ENCODE results near the gene RGS3.

RGS3 gene

DNA sequence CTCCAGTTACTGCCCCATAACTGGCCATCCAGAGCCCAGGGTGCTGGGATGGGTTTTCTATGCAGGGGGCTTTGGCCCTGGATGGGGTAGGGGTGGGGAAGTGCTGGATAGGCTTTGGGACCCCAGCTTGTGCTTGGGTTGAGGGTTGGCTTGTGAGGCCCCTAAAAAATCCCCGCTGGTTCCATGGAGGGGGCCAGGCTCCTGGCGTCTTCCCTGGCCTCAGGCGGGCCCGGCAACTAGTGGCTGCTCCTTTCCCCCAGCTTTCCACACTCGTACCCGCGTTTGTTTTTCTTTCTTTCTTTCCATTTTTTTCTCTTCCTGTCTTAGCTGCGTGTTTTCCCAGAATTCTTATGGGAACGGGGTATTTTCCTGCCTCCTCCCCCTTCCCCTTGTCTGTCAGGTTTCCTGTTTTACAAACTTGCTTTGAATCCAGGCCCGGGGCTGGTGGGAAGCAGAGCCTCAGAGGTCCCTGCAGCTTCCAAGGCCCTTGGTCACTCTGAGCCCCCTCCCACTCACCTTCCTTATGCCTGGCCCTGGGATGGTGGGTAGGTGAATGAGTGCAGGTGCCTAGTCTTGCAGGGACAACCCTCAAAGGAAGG is 40.2 kb downstream of the RGS3 start:
- DNase-seq (ENCODE audit: extremely low read depth, low read depth) = no peak
- TF ChIP-seq, protein P1, sequence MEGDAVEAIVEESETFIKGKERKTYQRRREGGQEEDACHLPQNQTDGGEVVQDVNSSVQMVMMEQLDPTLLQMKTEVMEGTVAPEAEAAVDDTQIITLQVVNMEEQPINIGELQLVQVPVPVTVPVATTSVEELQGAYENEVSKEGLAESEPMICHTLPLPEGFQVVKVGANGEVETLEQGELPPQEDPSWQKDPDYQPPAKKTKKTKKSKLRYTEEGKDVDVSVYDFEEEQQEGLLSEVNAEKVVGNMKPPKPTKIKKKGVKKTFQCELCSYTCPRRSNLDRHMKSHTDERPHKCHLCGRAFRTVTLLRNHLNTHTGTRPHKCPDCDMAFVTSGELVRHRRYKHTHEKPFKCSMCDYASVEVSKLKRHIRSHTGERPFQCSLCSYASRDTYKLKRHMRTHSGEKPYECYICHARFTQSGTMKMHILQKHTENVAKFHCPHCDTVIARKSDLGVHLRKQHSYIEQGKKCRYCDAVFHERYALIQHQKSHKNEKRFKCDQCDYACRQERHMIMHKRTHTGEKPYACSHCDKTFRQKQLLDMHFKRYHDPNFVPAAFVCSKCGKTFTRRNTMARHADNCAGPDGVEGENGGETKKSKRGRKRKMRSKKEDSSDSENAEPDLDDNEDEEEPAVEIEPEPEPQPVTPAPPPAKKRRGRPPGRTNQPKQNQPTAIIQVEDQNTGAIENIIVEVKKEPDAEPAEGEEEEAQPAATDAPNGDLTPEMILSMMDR (IDR thresholded peaks at IDR 0.05; ENCODE audit: low read depth, low read length) = no peak

DNA sequence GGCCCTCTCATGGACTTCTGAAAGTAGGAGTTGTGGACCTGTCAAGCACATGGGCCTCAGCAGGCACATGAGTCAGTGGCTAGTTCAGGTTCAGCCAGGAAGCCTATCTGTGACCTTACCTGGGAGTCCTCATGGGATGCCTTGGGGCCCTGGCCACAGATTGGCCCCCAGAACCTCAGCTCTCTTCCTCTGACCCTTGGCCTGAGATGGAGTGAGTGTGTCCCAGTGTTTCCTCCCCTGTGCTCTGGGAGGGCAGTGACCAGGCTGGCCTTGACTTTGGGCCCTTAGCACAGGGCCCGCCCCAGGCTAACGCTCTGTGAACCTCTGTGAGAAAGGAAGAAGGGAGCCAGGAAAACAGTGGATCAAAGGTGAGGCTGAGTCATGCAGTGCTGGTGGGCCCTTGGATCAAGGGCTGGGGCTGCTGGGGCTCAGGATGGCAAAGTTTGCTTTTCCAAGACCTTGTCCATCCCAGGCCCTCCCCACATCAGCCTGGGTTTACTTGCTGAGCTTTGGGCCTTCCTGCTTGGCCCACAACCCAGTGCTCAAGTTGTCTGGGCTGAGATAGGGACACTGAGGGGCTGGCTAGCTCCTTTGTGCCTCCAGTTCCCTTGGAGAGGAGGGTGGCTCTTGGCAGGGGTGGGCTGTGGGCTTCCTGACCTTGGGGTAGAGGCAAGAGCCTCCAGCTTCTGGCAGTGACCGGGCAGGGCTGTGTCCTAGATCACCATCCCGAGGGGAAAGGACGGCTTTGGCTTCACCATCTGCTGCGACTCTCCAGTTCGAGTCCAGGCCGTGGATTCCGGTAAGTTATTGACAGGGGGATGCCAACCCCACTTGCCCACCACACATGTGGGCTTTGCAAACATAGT is 41.4 kb downstream of the RGS3 start:
- TF ChIP-seq, protein P1 (IDR thresholded peaks at IDR 0.05; ENCODE audit: low read depth, low read length) = no peak
- no peak for DNase-seq (ENCODE audit: extremely low read depth, low read depth)

DNA sequence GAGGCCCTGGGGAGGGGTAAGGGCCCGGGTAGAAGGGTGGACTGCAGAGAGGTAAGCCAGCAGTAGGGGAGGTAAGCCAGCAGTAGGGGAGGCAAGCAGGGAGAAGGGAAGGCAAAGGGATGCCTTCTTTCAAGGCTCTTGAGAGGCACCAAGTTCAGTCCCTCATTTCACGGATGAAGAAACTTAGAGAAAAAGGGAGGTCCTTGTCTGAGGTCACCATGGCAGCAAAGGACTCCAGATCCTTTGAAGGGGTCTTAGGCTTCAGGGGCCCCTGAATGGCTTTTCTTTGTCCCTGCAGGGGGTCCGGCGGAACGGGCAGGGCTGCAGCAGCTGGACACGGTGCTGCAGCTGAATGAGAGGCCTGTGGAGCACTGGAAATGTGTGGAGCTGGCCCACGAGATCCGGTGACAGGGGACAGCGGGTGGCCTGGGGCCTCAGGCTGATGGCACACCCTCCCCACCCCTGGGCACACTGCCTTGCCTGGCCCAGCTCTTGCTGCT is 42.6 kb downstream of the RGS3 start:
- no peak for DNase-seq (ENCODE audit: extremely low read depth, low read depth)
- TF ChIP-seq, protein P1 (IDR thresholded peaks at IDR 0.05; ENCODE audit: low read depth, low read length) = no peak

DNA sequence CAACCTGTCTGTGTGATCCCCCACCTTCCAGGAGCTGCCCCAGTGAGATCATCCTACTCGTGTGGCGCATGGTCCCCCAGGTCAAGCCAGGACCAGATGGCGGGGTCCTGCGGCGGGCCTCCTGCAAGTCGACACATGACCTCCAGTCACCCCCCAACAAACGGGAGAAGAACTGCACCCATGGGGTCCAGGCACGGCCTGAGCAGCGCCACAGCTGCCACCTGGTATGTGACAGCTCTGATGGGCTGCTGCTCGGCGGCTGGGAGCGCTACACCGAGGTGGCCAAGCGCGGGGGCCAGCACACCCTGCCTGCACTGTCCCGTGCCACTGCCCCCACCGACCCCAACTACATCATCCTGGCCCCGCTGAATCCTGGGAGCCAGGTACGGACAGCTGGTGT is 43.7 kb downstream of the RGS3 start:
- TF ChIP-seq, protein P1 (IDR thresholded peaks at IDR 0.05; ENCODE audit: low read depth, low read length) = no peak
- DNase-seq (ENCODE audit: extremely low read depth, low read depth) = no peak

DNA sequence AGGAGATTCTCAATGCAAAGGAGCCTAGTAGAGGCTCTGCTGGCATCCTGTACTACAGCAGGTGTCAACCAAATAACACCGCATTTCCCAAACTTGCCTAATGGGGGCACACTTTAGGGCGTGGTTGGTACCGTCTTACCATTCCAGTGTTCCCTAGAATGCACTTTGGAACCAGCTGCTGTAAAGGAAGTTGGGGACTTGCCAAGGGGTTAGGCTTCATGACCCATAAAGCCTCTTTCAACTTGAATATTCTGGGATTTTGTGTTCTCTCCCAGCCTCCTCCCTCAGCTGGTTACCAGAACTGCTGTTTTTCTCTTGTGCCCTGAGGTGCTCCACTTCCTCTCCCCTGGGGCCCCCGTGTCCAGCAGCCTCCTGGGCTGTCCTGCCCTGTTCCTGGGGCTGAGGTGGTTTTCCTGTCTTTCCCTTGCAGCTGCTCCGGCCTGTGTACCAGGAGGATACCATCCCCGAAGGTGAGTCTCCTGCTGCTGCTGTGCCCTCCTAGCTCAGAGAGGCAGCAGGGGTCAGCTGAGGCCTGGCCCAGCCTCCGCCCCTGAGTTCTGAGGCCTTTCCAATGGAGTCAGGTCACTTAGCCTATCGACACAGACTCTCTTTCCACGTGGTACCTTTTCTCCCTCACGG is 44.7 kb downstream of the RGS3 start:
- DNase-seq (ENCODE audit: extremely low read depth, low read depth) = peak; percentile 20

DNA sequence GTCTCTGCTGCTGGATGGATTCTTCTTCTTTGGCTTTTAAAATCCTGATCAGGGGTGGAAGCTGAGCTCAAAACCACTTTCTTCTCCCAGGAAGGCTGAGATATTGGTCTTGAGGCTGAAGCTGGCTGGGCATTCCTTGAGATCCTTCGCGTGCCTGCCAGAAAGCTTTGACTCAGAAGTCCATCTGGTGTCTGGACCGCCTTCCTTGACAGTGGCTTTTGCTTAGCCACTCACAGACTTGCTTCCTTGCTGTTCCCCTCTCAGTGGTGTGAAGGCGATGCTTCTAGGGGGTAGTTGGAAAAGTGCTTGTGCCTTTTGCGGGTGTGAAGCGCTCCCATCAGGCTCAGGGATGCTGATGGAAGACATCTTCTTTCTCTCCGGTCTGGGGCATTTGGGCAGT is 45.9 kb downstream of the RGS3 start:
- TF ChIP-seq, protein P1 (IDR thresholded peaks at IDR 0.05; ENCODE audit: low read depth, low read length) = no peak
- peak; percentile 30 for DNase-seq (ENCODE audit: extremely low read depth, low read depth)

More for the DNA sequence above, 44.7 kb downstream of the RGS3 start:
- TF ChIP-seq, protein P1 (IDR thresholded peaks at IDR 0.05; ENCODE audit: low read depth, low read length) = peak; percentile 12
